Activated CD8-positive, alpha-beta memory T cell treated with anti-CD3 and anti-CD28 coated beads, Interleukin-2, amount 10 ng/mL, durations not matched to agents 7 days and 5 days (primary cell): ENCODE results near the gene RTN3. TPM values are rescaled to one million over a fixed set of nuclear protein-coding genes. Genes with fewer than 3 reads are reported as not detected.

Experiments
- ATAC-seq: fragments of 150-1000 bp; cut with Tn5 transposase; one replicate; pipeline ENCODE4 v1.10.0; 2021; ENCODE audit warnings: moderate library complexity
- CTCF ChIA-PET: fragments of 350-600 bp; sonication (Branson Sonifier 250); formaldehyde crosslinking; loops from one replicate; lab custom pipeline; 2021; ENCODE audit warnings: antibody characterized with exemption; lab: Charles Lee
- DNase-seq: peaks from one replicate; pipeline ENCODE4 v3.0.0-alpha.2; 2020
- H3K27ac Mint-ChIP-seq: one replicate; pipeline ENCODE4 v1.8.0; 2021; ENCODE audit warnings: mild to moderate bottlenecking, mixed read lengths
- H3K27me3 Mint-ChIP-seq: one replicate; pipeline ENCODE4 v1.8.0; 2021; ENCODE audit warnings: mixed read lengths
- H3K36me3 Mint-ChIP-seq: one replicate; pipeline ENCODE4 v1.8.0; 2021; ENCODE audit warnings: mild to moderate bottlenecking, mixed read lengths
- H3K4me1 Mint-ChIP-seq: one replicate; pipeline ENCODE4 v1.8.0; 2021; ENCODE audit warnings: mixed read lengths
- H3K4me3 Mint-ChIP-seq: one replicate; pipeline ENCODE4 v1.8.0; 2021; ENCODE audit warnings: mild to moderate bottlenecking, moderate library complexity, mixed read lengths
- H3K9me3 Mint-ChIP-seq: one replicate; pipeline ENCODE4 v1.8.0; 2022; ENCODE audit warnings: low read depth, mixed read lengths
- total RNA-seq, 2 experiments: library from RNA; stranded (reverse); gene quantifications; one replicate each; pipeline ENCODE4 v1.2.3, GENCODE V29; 2021

The RTN3 gene
- total RNA-seq, 2 experiments from 2014 or later, result 55.8 to 64.1 TPM

- Mint-ChIP-seq H3K36me3 (no peaks in the 10 kb centered on the region), H3K27ac (no peak overlapping the region), H3K9me3 (no peaks in the 10 kb centered on the region), H3K27me3 (no peaks in the 10 kb centered on the region), H3K4me1 (peaks cover 4% of the 10 kb centered on the region), H3K4me3 (no peak overlapping the region)
- DNase-seq, result no peak
- ATAC-seq, result no peak
- CTCF ChIA-PET, result interaction anchor here (1.0 kb wide), 1 partner anchor 32 kb away, joined by 3 read pairs; no protein-coding TSS in a partner anchor
Observed at GRCh38 chr11:63805844-63806415, 124.6 kb downstream of the RTN3 start.

Other genes with a start within 250 kb of the RTN3 start
- under 1 TPM; 0.19 to 0.26 TPM for gene PLAAT5, start 190.3 kb upstream of the RTN3 start, total RNA-seq
- gene LGALS12, start 175.4 kb upstream of the RTN3 start, total RNA-seq, result under 1 TPM; 0.23 to 0.29 TPM
- gene PLAAT4, start 144.7 kb upstream of the RTN3 start, total RNA-seq, result 100 to 1,000 TPM in 1 of 2 experiments, 10 to 100 TPM in 1; 85.3 to 128 TPM
- 1 to 10 TPM in 1 of 2 experiments, under 1 TPM in 1; 0.73 to 1.3 TPM for gene PLAAT2, start 118.1 kb upstream of the RTN3 start, total RNA-seq
- gene PLAAT3, start 67.1 kb upstream of the RTN3 start, total RNA-seq, result 10 to 100 TPM; 21.7 to 25.5 TPM
- 10 to 100 TPM; 28.8 to 31.9 TPM for gene ATL3, start 10.1 kb upstream of the RTN3 start, total RNA-seq
- gene ZFTA, start 87.3 kb downstream of the RTN3 start, total RNA-seq, result 1 to 10 TPM; 2.6 to 4.2 TPM
- 10 to 100 TPM; 53.4 to 55.8 TPM for gene SPINDOC, start 132.0 kb downstream of the RTN3 start, total RNA-seq
- 10 to 100 TPM; 57.2 to 57.9 TPM for gene MARK2, start 157.6 kb downstream of the RTN3 start, total RNA-seq
- gene RCOR2, start 235.7 kb downstream of the RTN3 start, total RNA-seq, result under 1 TPM; 0.16 to 0.47 TPM